Activated B cell treated with CpG ODN at 0.5 μM for 24 hours (primary cell): Measurements from ENCODE around the gene CCNQ. TPM values are rescaled to one million over a fixed set of nuclear protein-coding genes. Genes with fewer than 3 reads are reported as not detected.

Experiments
- ATAC-seq: fragments of 200-7000 bp; cut with Tn5 transposase; one replicate; pipeline ENCODE4 v1.10.0; 2021; ENCODE audit warnings: low read depth, mild to moderate bottlenecking, moderate library complexity
- CTCF ChIA-PET: fragments of 350-600 bp; sonication (Branson Sonifier 250); formaldehyde crosslinking; loops from one replicate; lab custom pipeline; 2021; ENCODE audit warnings: antibody characterized with exemption; lab: Charles Lee
- POLR2A ChIA-PET: fragments of 350-600 bp; sonication (Branson Sonifier 250); formaldehyde crosslinking; loops from one replicate; lab custom pipeline; 2021; ENCODE audit warnings: antibody characterized with exemption; lab: Charles Lee
- DNase-seq: peaks from one replicate; pipeline ENCODE4 v3.0.0; 2022
- H3K27ac Mint-ChIP-seq: one replicate; pipeline ENCODE4 v1.8.0; 2020; ENCODE audit warnings: mixed read lengths
- H3K27me3 Mint-ChIP-seq: one replicate; pipeline ENCODE4 v1.8.0; 2021; ENCODE audit warnings: mixed read lengths
- H3K36me3 Mint-ChIP-seq: one replicate; pipeline ENCODE4 v1.8.0; 2021; ENCODE audit warnings: low read depth, mixed read lengths
- H3K4me1 Mint-ChIP-seq: one replicate; pipeline ENCODE4 v1.8.0; 2021; ENCODE audit warnings: mixed read lengths
- H3K4me3 Mint-ChIP-seq: one replicate; pipeline ENCODE4 v1.8.0; 2020; ENCODE audit warnings: mild to moderate bottlenecking, mixed read lengths
- H3K9me3 Mint-ChIP-seq: one replicate; pipeline ENCODE4 v1.8.0; 2020; ENCODE audit warnings: mixed read lengths
- intact Hi-C: fragments of 100-400 bp; cut with micrococcal nuclease; formaldehyde crosslinking; loops from one replicate; pipeline ENCODE4 v1.15.1; 2024
- total RNA-seq: library from RNA; stranded (reverse); gene quantifications from 2 replicates; pipeline ENCODE4 v1.2.3, GENCODE V29; 2022
- TF ChIP-seq, protein P1 (sequence below): fragments of 200-600 bp; IDR thresholded peaks from one replicate; pipeline ENCODE4 v1.8.0; 2022; ENCODE audit warnings: antibody characterized with exemption, mild to moderate bottlenecking

CCNQ gene
- total RNA-seq, 1 donor from 2014 or later, result 25.8 TPM

GRCh38 chrX:153551135-153551534 is 47.8 kb downstream of the CCNQ start:
- H3K9me3 Mint-ChIP-seq, result no peaks in the 10 kb centered on the region
- H3K36me3 Mint-ChIP-seq, result no peaks in the 10 kb centered on the region
- no peaks in the 10 kb centered on the region for H3K4me1 Mint-ChIP-seq
- no peak overlapping the region for H3K27ac Mint-ChIP-seq
- no peak for ATAC-seq
- ChIA-PET CTCF (no interaction called here), POLR2A (no interaction called here)
- TF ChIP-seq, protein P1, sequence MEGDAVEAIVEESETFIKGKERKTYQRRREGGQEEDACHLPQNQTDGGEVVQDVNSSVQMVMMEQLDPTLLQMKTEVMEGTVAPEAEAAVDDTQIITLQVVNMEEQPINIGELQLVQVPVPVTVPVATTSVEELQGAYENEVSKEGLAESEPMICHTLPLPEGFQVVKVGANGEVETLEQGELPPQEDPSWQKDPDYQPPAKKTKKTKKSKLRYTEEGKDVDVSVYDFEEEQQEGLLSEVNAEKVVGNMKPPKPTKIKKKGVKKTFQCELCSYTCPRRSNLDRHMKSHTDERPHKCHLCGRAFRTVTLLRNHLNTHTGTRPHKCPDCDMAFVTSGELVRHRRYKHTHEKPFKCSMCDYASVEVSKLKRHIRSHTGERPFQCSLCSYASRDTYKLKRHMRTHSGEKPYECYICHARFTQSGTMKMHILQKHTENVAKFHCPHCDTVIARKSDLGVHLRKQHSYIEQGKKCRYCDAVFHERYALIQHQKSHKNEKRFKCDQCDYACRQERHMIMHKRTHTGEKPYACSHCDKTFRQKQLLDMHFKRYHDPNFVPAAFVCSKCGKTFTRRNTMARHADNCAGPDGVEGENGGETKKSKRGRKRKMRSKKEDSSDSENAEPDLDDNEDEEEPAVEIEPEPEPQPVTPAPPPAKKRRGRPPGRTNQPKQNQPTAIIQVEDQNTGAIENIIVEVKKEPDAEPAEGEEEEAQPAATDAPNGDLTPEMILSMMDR, result no peak
- intact Hi-C loops, result no loop called here
- H3K4me3 Mint-ChIP-seq, result no peak overlapping the region
- H3K27me3 Mint-ChIP-seq, result no peaks in the 10 kb centered on the region
- no peak for DNase-seq

DNA sequence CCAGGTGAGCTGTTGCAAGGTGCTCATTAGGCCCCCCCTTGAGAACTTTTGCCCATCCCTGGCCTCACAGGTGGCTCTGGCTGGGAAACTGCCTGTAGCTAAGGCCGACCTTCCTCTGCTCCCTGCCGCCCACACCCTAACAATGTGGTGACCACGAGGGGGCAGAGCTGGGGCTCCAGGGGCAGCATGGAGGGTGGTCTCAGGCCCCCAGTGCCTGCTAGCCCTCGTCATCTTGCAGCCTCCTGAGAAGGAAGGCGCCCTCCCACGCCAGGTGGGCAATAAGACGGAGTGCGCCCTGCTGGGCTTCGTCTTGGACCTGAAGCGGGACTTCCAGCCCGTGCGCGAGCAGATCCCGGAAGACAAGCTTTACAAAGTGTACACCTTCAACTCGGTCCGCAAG is 49.1 kb downstream of the CCNQ start:
- no peaks in the 10 kb centered on the region for H3K9me3 Mint-ChIP-seq
- no peak overlapping the region for H3K4me3 Mint-ChIP-seq
- no peaks in the 10 kb centered on the region for H3K27me3 Mint-ChIP-seq
- DNase-seq (no peak), ATAC-seq (no peak)
- intact Hi-C loops, result no loop called here
- no peak overlapping the region for H3K27ac Mint-ChIP-seq
- ChIA-PET CTCF (interaction anchor here (1.3 to 1.4 kb wide), 2 partner anchors 10 to 118 kb away, joined by 5 to 6 read pairs; no protein-coding TSS in a partner anchor), POLR2A (no interaction called here)
- TF ChIP-seq, protein P1, result no peak
- no peaks in the 10 kb centered on the region for H3K36me3 Mint-ChIP-seq
- H3K4me1 Mint-ChIP-seq, result no peaks in the 10 kb centered on the region

GRCh38 chrX:153549231-153549630 is 49.7 kb downstream of the CCNQ start:
- H3K4me3 Mint-ChIP-seq, result no peak overlapping the region
- CTCF ChIA-PET, result interaction anchor here (1.3 to 1.4 kb wide), 2 partner anchors 10 to 119 kb away, joined by 5 to 6 read pairs; no protein-coding TSS in a partner anchor
- intact Hi-C loops, result no loop called here
- no peaks in the 10 kb centered on the region for H3K4me1 Mint-ChIP-seq
- H3K9me3 Mint-ChIP-seq, result no peaks in the 10 kb centered on the region
- no peaks in the 10 kb centered on the region for H3K36me3 Mint-ChIP-seq
- TF ChIP-seq, protein P1, result no peak
- H3K27ac Mint-ChIP-seq, result no peak overlapping the region
- no peaks in the 10 kb centered on the region for H3K27me3 Mint-ChIP-seq
- ATAC-seq (no peak), DNase-seq (no peak)
- POLR2A ChIA-PET, result no interaction called here

GRCh38 chrX:153547195-153547594 is 51.7 kb downstream of the CCNQ start:
- CTCF ChIA-PET, result no interaction called here

GRCh38 chrX:153546386-153546785 is 52.6 kb downstream of the CCNQ start:
- Mint-ChIP-seq H3K4me1 (no peaks in the 10 kb centered on the region), H3K36me3 (no peaks in the 10 kb centered on the region), H3K27me3 (peaks cover under 1% of the 10 kb centered on the region), H3K4me3 (no peak overlapping the region), H3K27ac (no peak overlapping the region), H3K9me3 (no peaks in the 10 kb centered on the region)
- DNase-seq, result no peak
- TF ChIP-seq, protein P1, result no peak
- ChIA-PET CTCF (no interaction called here), POLR2A (no interaction called here)
- intact Hi-C loops, result no loop called here
- no peak for ATAC-seq

More at GRCh38 chrX:153547195-153547594, 51.7 kb downstream of the CCNQ start:
- DNase-seq, result no peak
- POLR2A ChIA-PET, result interaction anchor here (0.6 kb wide), 1 partner anchor 132 kb away, joined by 5 read pairs; no protein-coding TSS in a partner anchor
- Mint-ChIP-seq H3K27me3 (no peaks in the 10 kb centered on the region), H3K9me3 (no peaks in the 10 kb centered on the region), H3K27ac (no peak overlapping the region), H3K4me3 (no peak overlapping the region), H3K36me3 (no peaks in the 10 kb centered on the region), H3K4me1 (no peaks in the 10 kb centered on the region)
- intact Hi-C loops, result no loop called here
- TF ChIP-seq, protein P1, result no peak
- ATAC-seq, result no peak
